ENCODE measurements around the gene PDE4A.

PDE4A gene

GRCh38 chr19:10468133-10468532 is 47.8 kb downstream of the PDE4A start:
- no peak for DNase-seq

GRCh38 chr19:10471909-10472308 is 51.6 kb downstream of the PDE4A start:
- no peak for DNase-seq

GRCh38 chr19:10473192-10473591 is 52.9 kb downstream of the PDE4A start:
- no peak for DNase-seq

GRCh38 chr19:10474962-10475451 is 54.7 kb downstream of the PDE4A start:
- no peak for DNase-seq

GRCh38 chr19:10478476-10478875 is 58.1 kb downstream of the PDE4A start:
- no peak for DNase-seq

- peak; percentile 96 for DNase-seq
Measured at GRCh38 chr19:10478903-10479384, 58.6 kb downstream of the PDE4A start.

- DNase-seq, result no peak
Measured at GRCh38 chr19:10486551-10486950, 66.2 kb downstream of the PDE4A start.

- DNase-seq, result no peak
Measured at GRCh38 chr19:10491472-10492047, 71.2 kb downstream of the PDE4A start.

- DNase-seq, result no peak
Measured at GRCh38 chr19:10497371-10497770, 77.0 kb downstream of the PDE4A start.

GRCh38 chr19:10499550-10500246 is 79.4 kb downstream of the PDE4A start:
- no peak for DNase-seq

GRCh38 chr19:10500247-10500592 is 79.9 kb downstream of the PDE4A start:
- DNase-seq, result no peak

- DNase-seq, result peak; percentile 81
Measured at GRCh38 chr19:10501971-10502523, 81.7 kb downstream of the PDE4A start.

GRCh38 chr19:10502524-10503001 is 82.2 kb downstream of the PDE4A start:
- peak; percentile 91 for DNase-seq

- DNase-seq, result no peak
Measured at GRCh38 chr19:10503002-10503789, 82.9 kb downstream of the PDE4A start, which contains the start of gene KEAP1. Gene KEAP1, minus strand, starts transcription at chr19:10503356. Its CDS starts 3,323 bp downstream, at chr19:10500033.

GRCh38 chr19:10505583-10506229 is 85.4 kb downstream of the PDE4A start:
- peak; percentile 68 for DNase-seq

GRCh38 chr19:10508036-10508435 is 87.7 kb downstream of the PDE4A start:
- DNase-seq, result no peak

GRCh38 chr19:10508707-10509106 is 88.4 kb downstream of the PDE4A start:
- no peak for DNase-seq

- no peak for DNase-seq
Measured at GRCh38 chr19:10510301-10510802, 90.0 kb downstream of the PDE4A start.

- no peak for DNase-seq
Measured at GRCh38 chr19:10513223-10513622, 92.9 kb downstream of the PDE4A start.

GRCh38 chr19:10514211-10515145 is 94.1 kb downstream of the PDE4A start:
- no peak for DNase-seq

GRCh38 chr19:10516064-10516385 is 95.7 kb downstream of the PDE4A start:
- DNase-seq, result no peak

All from midbrain (tissue), 1 donor.